Brain microvascular endothelial cell (primary cell): ENCODE measurements around the gene CEP131.
A peak's percentile ranks its signal among the peaks of the same experiment; 100 is the strongest.

Source experiments
- DNase-seq: peaks from one replicate; pipeline ENCODE4 v3.0.0-alpha.2; 2020
- H3K27ac ChIP-seq: fragments of 250-450 bp; sonication (Bioruptor Pico); 2 replicates; pipeline ENCODE4 v1.5.1; 2020; ENCODE audit warnings: mild to moderate bottlenecking, moderate library complexity
- H3K27me3 ChIP-seq: fragments of 250-450 bp; sonication (Bioruptor Pico); replicated peaks from 2 replicates; pipeline ENCODE4 v1.5.1; 2020; ENCODE audit warnings: mild to moderate bottlenecking
- H3K36me3 ChIP-seq: fragments of 250-450 bp; sonication (Bioruptor Pico); replicated peaks from 2 replicates; pipeline ENCODE4 v1.5.1; 2020; ENCODE audit warnings: mild to moderate bottlenecking
- H3K4me3 ChIP-seq: 2 replicates; pipeline ENCODE4 v1.5.1; 2011; ENCODE audit warnings: low read depth, mild to moderate bottlenecking, control low read depth, low read length, moderate library complexity
- in situ Hi-C: cut with HindIII; loops from 2 replicates; pipeline ENCODE4 v1.10.0; 2017; ENCODE audit warnings: low sequenced_read_pairs, low pct_ligation_motif_present
- TF ChIP-seq, protein P1 (sequence below): IDR thresholded peaks from 2 replicates; pipeline ENCODE4 v1.5.1; 2011; ENCODE audit warnings: low read depth, mild to moderate bottlenecking, moderate library complexity, low read length, control low read depth, inconsistent platforms; ENCODE audit errors: missing control alignments

Gene CEP131

GRCh38 chr17:81212365-81212764 is 10.4 kb downstream of the CEP131 start:
- TF ChIP-seq, protein P1, sequence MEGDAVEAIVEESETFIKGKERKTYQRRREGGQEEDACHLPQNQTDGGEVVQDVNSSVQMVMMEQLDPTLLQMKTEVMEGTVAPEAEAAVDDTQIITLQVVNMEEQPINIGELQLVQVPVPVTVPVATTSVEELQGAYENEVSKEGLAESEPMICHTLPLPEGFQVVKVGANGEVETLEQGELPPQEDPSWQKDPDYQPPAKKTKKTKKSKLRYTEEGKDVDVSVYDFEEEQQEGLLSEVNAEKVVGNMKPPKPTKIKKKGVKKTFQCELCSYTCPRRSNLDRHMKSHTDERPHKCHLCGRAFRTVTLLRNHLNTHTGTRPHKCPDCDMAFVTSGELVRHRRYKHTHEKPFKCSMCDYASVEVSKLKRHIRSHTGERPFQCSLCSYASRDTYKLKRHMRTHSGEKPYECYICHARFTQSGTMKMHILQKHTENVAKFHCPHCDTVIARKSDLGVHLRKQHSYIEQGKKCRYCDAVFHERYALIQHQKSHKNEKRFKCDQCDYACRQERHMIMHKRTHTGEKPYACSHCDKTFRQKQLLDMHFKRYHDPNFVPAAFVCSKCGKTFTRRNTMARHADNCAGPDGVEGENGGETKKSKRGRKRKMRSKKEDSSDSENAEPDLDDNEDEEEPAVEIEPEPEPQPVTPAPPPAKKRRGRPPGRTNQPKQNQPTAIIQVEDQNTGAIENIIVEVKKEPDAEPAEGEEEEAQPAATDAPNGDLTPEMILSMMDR = no peak
- no peaks in the 10 kb centered on the region for H3K36me3 ChIP-seq
- H3K4me3 ChIP-seq = no peak overlapping the region
- no peak overlapping the region for H3K27ac ChIP-seq
- no peak for DNase-seq
- in situ Hi-C loops = no loop called here
- no peaks in the 10 kb centered on the region for H3K27me3 ChIP-seq

- Histone ChIP-seq H3K4me3 (no peak overlapping the region), H3K27ac (no peak overlapping the region), H3K27me3 (no peaks in the 10 kb centered on the region), H3K36me3 (no peaks in the 10 kb centered on the region)
- TF ChIP-seq, protein P1 = no peak
- DNase-seq = peak; percentile 40
- in situ Hi-C loops = no loop called here
These were observed 11.9 kb downstream of the CEP131 start for GRCh38 chr17:81210868-81211267.

DNA sequence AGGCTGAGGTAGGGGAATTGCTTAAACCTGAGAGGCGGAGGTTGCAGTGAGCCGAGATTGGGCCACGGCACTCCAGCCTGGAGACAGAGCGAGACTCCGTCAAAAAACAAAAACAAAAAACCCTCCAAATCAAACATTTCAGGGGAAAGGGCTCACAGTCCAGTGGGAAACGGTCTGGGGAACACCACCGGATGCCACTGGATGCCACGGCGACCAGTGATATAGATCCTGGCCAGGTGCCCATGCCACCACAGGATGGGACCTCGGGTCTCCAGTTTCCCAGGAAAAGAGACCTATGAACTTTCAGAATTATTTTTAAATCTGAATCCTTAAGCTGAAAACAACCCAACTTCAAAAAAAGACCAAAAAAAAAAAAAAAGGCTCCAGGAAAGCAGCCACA is 12.3 kb downstream of the CEP131 start:
- Histone ChIP-seq H3K27ac (no peak overlapping the region), H3K4me3 (no peak overlapping the region), H3K36me3 (no peaks in the 10 kb centered on the region), H3K27me3 (no peaks in the 10 kb centered on the region)
- DNase-seq = no peak
- TF ChIP-seq, protein P1 = no peak
- in situ Hi-C loops = no loop called here

DNA sequence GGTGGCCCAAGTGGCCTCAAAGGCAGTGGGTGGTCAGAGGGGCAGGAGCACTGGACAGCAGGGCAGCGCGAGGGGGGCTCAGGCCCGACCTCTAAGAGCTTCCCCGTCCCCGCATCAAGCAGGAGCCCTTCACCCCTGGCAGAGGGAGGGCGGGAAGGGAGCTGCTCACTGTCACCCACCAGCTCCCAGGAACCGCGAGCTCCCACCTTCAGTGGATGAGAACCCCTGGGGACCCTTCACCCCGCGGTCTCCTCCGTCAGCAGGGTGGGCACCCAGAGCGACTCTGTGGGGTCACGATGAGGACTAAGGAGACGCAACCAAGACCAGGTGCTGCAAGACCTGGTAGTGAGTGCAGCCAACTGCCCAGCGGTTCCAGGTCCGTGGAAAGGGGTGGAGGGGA is 13.6 kb downstream of the CEP131 start:
- in situ Hi-C loops = no loop called here
- TF ChIP-seq, protein P1 = no peak
- H3K4me3 ChIP-seq = no peak overlapping the region
- H3K27me3 ChIP-seq = no peaks in the 10 kb centered on the region
- H3K27ac ChIP-seq = no peak overlapping the region
- no peaks in the 10 kb centered on the region for H3K36me3 ChIP-seq
- no peak for DNase-seq

GRCh38 chr17:81208651-81209050 is 14.1 kb downstream of the CEP131 start:
- no peak overlapping the region for H3K27ac ChIP-seq
- no peak for DNase-seq
- in situ Hi-C loops = no loop called here
- TF ChIP-seq, protein P1 = no peak
- no peak overlapping the region for H3K4me3 ChIP-seq
- H3K27me3 ChIP-seq = no peaks in the 10 kb centered on the region
- H3K36me3 ChIP-seq = no peaks in the 10 kb centered on the region

GRCh38 chr17:81207610-81208581 is 14.9 kb downstream of the CEP131 start:
- Histone ChIP-seq H3K27me3 (no peaks in the 10 kb centered on the region), H3K36me3 (no peaks in the 10 kb centered on the region), H3K4me3 (no peak overlapping the region), H3K27ac (no peak overlapping the region)
- in situ Hi-C loops = no loop called here
- TF ChIP-seq, protein P1 = no peak
- DNase-seq = no peak
